Measurements from ENCODE around the gene GRM7.

The GRM7 gene

DNA sequence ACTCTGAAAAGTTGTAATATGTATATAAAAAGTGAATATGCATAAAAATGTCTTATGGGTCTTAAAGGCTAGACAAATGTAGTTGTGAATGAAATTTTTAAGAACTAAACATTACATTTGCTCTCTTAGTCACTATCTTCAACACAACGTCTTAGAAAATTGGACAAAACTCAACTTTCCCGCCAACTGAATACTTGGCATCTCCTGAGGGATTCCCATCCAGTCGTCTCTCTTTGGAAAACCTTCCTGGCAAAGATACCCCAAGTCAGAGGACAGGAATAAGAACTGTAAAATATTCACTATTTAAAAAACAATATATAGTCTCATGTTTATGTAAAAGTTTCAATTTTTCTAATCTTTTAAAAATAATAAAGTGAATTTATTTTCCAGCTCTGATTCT, 354.8 kb downstream of the GRM7 start:
- ChIA-PET CTCF (no interaction called here), POLR2A (ENCODE audit: low non-redundant PET) (no interaction called here)
- no peak for DNase-seq (ENCODE audit: low spot score)
- H3K27ac ChIP-seq = no peak overlapping the region
- TF ChIP-seq, protein P1, sequence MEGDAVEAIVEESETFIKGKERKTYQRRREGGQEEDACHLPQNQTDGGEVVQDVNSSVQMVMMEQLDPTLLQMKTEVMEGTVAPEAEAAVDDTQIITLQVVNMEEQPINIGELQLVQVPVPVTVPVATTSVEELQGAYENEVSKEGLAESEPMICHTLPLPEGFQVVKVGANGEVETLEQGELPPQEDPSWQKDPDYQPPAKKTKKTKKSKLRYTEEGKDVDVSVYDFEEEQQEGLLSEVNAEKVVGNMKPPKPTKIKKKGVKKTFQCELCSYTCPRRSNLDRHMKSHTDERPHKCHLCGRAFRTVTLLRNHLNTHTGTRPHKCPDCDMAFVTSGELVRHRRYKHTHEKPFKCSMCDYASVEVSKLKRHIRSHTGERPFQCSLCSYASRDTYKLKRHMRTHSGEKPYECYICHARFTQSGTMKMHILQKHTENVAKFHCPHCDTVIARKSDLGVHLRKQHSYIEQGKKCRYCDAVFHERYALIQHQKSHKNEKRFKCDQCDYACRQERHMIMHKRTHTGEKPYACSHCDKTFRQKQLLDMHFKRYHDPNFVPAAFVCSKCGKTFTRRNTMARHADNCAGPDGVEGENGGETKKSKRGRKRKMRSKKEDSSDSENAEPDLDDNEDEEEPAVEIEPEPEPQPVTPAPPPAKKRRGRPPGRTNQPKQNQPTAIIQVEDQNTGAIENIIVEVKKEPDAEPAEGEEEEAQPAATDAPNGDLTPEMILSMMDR (conservative IDR thresholded peaks at IDR 0.05; ENCODE audit: low read depth) = no peak

DNA sequence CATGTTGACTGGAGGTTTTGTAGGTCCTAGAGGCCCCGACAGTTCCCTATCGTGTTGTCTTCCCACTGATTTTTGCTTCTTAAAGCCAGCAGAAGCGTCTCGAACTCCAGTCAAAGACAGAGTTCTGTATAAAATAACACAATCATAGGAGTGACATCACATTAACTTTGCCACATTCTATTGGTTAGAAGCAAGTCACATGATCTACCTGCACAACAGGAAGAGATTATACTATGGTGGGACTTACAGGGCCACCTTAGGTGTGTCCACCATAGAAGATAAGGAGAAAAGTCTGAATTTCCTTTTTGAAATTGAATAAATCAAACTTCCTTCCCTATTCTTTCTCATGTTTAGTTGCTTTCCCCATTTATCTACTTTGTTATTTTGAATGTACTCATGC, 365.5 kb downstream of the GRM7 start:
- DNase-seq (ENCODE audit: low spot score) = no peak
- POLR2A ChIA-PET (ENCODE audit: low non-redundant PET) = no interaction called here
- H3K27ac ChIP-seq = no peak overlapping the region
- TF ChIP-seq, protein P1 (conservative IDR thresholded peaks at IDR 0.05; ENCODE audit: low read depth) = no peak
- CTCF ChIA-PET = no interaction called here

DNA sequence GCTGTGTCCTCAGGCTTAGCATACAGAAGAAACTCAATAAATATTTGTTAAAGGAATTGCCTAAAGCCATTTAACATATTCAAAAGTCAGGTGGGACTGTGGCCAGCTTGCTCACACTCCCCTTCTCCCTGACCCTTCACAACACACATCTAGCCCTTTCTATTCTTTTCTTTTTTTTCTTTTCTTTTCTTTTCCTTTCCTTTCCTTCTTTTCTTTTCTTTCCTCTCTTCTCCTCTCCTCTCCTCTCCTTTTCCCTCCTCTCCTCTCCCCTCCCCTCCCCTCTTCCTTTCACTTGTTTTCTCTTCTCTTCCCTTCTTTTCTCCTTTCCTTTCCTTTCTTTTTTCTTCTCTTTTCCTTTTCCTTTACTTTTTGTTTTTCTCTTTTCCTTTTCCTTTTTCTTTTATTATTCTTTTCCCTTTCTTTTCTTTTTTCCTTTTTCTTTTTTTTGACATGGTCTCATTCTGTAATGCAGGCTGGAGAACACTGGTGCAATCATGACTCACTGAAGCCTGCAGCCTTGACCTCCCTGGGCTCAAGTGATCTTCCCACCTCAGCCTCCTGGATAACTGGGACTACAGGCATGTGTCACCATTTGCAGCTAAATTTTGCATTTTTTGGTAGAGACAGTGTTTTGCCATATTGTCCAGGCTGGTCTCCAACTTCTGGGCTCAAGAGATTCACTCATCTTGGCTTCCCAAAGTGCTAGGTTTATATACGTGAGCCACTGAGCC, 377.8 kb downstream of the GRM7 start:
- TF ChIP-seq, protein P1 (conservative IDR thresholded peaks at IDR 0.05; ENCODE audit: low read depth) = no peak
- ChIA-PET POLR2A (ENCODE audit: low non-redundant PET) (no interaction called here), CTCF (no interaction called here)
- no peak overlapping the region for H3K27ac ChIP-seq
- no peak for DNase-seq (ENCODE audit: low spot score)

DNA sequence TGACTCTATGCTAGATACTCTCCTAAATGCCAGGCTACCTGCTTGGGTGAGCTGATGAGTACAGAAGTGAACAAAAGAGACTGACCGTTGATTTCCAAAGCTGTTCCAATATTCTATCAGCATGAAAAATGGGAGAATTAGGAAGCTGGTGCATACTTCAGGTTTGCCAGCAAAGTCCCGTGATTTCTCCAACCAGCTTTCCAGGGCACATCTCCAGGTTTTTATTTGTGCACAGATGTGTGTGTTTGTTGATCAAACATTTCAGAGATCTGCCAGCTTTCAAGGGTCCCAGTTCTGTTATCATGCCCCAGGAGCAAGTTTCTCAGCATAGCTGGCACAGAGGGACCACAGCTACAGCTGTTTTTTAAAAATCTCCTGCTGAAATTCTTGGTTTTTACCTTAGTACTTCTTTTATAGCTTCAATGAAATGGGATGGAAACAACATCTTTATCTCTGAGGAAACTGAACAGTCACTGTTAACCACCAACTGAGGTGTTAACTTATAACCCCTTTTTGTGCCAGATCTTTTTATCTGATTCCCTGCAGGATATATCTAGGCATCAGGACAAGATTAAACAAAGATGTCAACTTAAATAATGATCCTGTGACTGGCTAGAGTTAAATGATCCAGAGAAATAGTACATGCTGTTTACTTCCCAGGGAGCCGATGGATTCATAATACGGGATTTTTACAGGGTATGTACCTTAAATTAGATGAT, 380.8 kb downstream of the GRM7 start:
- TF ChIP-seq, protein P1 (conservative IDR thresholded peaks at IDR 0.05; ENCODE audit: low read depth) = no peak
- DNase-seq (ENCODE audit: low spot score) = no peak
- ChIA-PET CTCF (interaction anchor here (0.6 kb wide), 1 partner anchor 95 kb away, joined by 3 read pairs; no protein-coding TSS in a partner anchor), POLR2A (ENCODE audit: low non-redundant PET) (no interaction called here)
- H3K27ac ChIP-seq = no peak overlapping the region

DNA sequence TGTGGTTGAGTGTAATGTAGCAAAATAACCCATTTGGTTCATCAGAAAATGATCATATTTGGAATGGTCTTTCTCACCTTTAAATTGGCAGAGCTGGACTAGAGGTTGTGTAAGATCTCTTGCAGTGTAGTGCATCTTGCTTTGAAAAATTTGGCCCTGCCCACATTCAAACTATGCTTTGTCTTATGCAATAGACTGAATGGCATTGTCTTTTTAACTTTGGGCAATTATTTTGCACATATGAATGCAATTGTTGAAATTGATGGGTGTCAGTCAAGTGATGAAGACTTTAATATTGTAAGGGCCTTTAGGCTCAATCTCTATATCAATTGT, 381.4 kb downstream of the GRM7 start:
- no peak for DNase-seq (ENCODE audit: low spot score)
- TF ChIP-seq, protein P1 (conservative IDR thresholded peaks at IDR 0.05; ENCODE audit: low read depth) = no peak
- H3K27ac ChIP-seq = no peak overlapping the region
- CTCF ChIA-PET = no interaction called here
- POLR2A ChIA-PET (ENCODE audit: low non-redundant PET) = no interaction called here

DNA sequence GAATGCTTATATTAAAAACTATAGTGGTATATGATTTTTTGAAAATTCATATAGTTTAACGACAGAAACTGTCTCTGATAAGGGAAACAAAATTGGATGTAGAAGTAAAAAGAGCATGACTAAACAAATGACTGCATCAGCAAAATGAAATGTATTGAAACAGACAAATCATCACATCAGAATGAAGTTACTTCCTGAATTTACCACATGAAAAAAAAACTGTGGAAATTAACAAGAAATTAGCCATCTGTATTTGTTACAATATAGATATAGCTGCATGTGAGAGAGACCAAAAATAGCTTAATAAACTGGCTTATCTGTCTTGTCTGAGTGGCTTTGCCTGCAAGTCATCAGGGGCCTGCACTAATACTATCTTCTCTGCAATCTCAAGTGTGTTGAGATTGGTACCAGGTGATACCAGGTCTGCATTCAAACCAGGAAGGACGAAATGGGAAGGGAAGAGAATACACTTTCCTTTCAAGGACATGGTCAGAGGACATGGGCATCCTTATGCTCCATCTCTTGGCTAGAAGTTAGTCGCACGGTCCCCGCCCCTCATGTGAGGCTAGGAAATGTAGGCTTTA, 388.7 kb downstream of the GRM7 start:
- no peak for DNase-seq (ENCODE audit: low spot score)
- POLR2A ChIA-PET (ENCODE audit: low non-redundant PET) = no interaction called here
- CTCF ChIA-PET = no interaction called here
- TF ChIP-seq, protein P1 (conservative IDR thresholded peaks at IDR 0.05; ENCODE audit: low read depth) = no peak
- no peak overlapping the region for H3K27ac ChIP-seq

Measured in RWPE1 (cell line).